ENCODE measurements around the gene GNAI3.

DNA sequence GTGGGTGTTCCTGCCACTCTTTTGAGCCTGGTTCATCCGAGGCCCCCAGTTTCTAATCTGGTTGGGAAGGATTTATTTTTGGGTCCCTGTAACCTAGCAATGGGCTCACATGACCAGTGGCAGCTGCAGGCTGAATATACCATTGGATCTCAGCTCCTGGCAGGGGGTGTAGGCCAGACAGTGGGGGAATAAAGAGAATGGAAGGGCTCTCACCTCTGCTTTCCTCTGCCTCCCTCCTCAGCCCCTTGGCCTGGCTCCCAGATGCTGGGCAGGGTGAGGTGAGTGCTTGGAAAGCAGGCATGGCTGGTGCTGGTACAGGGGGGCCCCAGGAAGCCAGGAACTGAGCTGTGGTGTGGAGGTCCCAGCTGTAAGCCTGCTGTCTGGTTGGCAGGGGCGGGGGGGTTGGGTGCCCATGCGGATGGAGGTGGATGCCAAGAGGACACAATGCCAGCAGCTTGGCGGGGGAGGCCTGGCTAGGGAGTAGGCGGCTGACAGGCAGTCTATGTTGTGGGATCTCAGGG lies 12.4 kb upstream of the GNAI3 start:
- TF ChIP-seq POLR2A (IDR thresholded peaks at IDR 0.05; ENCODE audit: low read length) (no peak), GATA1 (IDR thresholded peaks at IDR 0.05; ENCODE audit: low read depth, low read length) (no peak)
